HUES6 (cell line): ENCODE results near the gene COL25A1.
"Not testable (repeated sequence)": the region's sequence is repeated elsewhere in the genome, so short reads cannot be mapped to it uniquely, and the experiment has no call there.

Experiments
- H3K27ac ChIP-seq: 2 replicates; pipeline ENCODE4 v1.7.0; 2013; ENCODE audit warnings: low read depth, mild to moderate bottlenecking, low read length, inconsistent platforms
- H3K27me3 ChIP-seq: 2 replicates; pipeline ENCODE4 v1.6.1; 2013; ENCODE audit warnings: low read length; ENCODE audit not compliant: control insufficient read depth, insufficient read depth
- H3K36me3 ChIP-seq: 2 replicates; pipeline ENCODE4 v1.6.1; 2013; ENCODE audit warnings: low read length; ENCODE audit not compliant: control insufficient read depth, insufficient read depth
- H3K4me1 ChIP-seq: 2 replicates; pipeline ENCODE4 v1.6.1; 2013; ENCODE audit warnings: low read length; ENCODE audit not compliant: control insufficient read depth, insufficient read depth
- H3K4me3 ChIP-seq: 2 replicates; pipeline ENCODE4 v1.5.1; 2013; ENCODE audit warnings: low read depth, low read length
- H3K9ac ChIP-seq: one replicate; pipeline ENCODE4 v1.6.1; 2013; ENCODE audit warnings: mild to moderate bottlenecking, low read length
- H3K9me3 ChIP-seq: 2 replicates; pipeline ENCODE4 v1.6.1; 2013; ENCODE audit warnings: low read depth, low read length; ENCODE audit not compliant: control insufficient read depth, insufficient read depth

The COL25A1 gene

GRCh38 chr4:109155682-109156283, 146.7 kb downstream of the COL25A1 start:
- H3K9ac ChIP-seq: no peak overlapping the region
- no peaks in the 10 kb centered on the region for H3K36me3 ChIP-seq
- no peak overlapping the region for H3K27ac ChIP-seq
- H3K4me1 ChIP-seq: no peaks in the 10 kb centered on the region
- H3K4me3 ChIP-seq: no peak overlapping the region
- no peaks in the 10 kb centered on the region for H3K9me3 ChIP-seq
- H3K27me3 ChIP-seq: no peaks in the 10 kb centered on the region

- Histone ChIP-seq H3K9ac (no peak overlapping the region), H3K27ac (no peak overlapping the region), H3K4me1 (no peaks in the 10 kb centered on the region), H3K36me3 (no peaks in the 10 kb centered on the region), H3K27me3 (no peaks in the 10 kb centered on the region), H3K9me3 (no peaks in the 10 kb centered on the region), H3K4me3 (no peak overlapping the region)
Measured at GRCh38 chr4:109155084-109155483, 147.4 kb downstream of the COL25A1 start.

GRCh38 chr4:109154424-109154823, 148.0 kb downstream of the COL25A1 start:
- Histone ChIP-seq H3K27ac (no peak overlapping the region), H3K4me3 (no peak overlapping the region), H3K4me1 (no peaks in the 10 kb centered on the region), H3K36me3 (no peaks in the 10 kb centered on the region), H3K27me3 (no peaks in the 10 kb centered on the region), H3K9ac (no peak overlapping the region), H3K9me3 (no peaks in the 10 kb centered on the region)

GRCh38 chr4:109149836-109150235, 152.6 kb downstream of the COL25A1 start:
- Histone ChIP-seq H3K4me1 (peaks cover 14% of the 10 kb centered on the region), H3K36me3 (no peaks in the 10 kb centered on the region), H3K27ac (no peak overlapping the region), H3K4me3 (no peak overlapping the region), H3K27me3 (no peaks in the 10 kb centered on the region), H3K9ac (no peak overlapping the region), H3K9me3 (no peaks in the 10 kb centered on the region)

- H3K4me3 ChIP-seq: no peak overlapping the region
- H3K4me1 ChIP-seq: peaks cover 14% of the 10 kb centered on the region
- no peak overlapping the region for H3K27ac ChIP-seq
- no peaks in the 10 kb centered on the region for H3K36me3 ChIP-seq
- no peaks in the 10 kb centered on the region for H3K27me3 ChIP-seq
- no peak overlapping the region for H3K9ac ChIP-seq
- H3K9me3 ChIP-seq: no peaks in the 10 kb centered on the region
Measured at GRCh38 chr4:109148577-109149075, 153.8 kb downstream of the COL25A1 start.

- no peak overlapping the region for H3K4me3 ChIP-seq
- no peaks in the 10 kb centered on the region for H3K9me3 ChIP-seq
- H3K9ac ChIP-seq: no peak overlapping the region
- H3K27me3 ChIP-seq: no peaks in the 10 kb centered on the region
- H3K4me1 ChIP-seq: peaks cover 14% of the 10 kb centered on the region
- no peak overlapping the region for H3K27ac ChIP-seq
- H3K36me3 ChIP-seq: no peaks in the 10 kb centered on the region
Measured at GRCh38 chr4:109147135-109147534, 155.3 kb downstream of the COL25A1 start.

- H3K9ac ChIP-seq: no peak overlapping the region
- H3K4me1 ChIP-seq: peaks cover 14% of the 10 kb centered on the region
- H3K9me3 ChIP-seq: no peaks in the 10 kb centered on the region
Measured at GRCh38 chr4:109146499-109146898, 156.0 kb downstream of the COL25A1 start.

GRCh38 chr4:109138125-109138524, 164.3 kb downstream of the COL25A1 start:
- H3K9me3 ChIP-seq, H3K36me3 ChIP-seq, H3K27me3 ChIP-seq, H3K9ac ChIP-seq, H3K27ac ChIP-seq, H3K4me3 ChIP-seq, H3K4me1 ChIP-seq: not testable (repeated sequence)

More at GRCh38 chr4:109146499-109146898, 156.0 kb downstream of the COL25A1 start:
- no peak overlapping the region for H3K4me3 ChIP-seq
- H3K36me3 ChIP-seq: no peaks in the 10 kb centered on the region
- no peak overlapping the region for H3K27ac ChIP-seq
- H3K27me3 ChIP-seq: no peaks in the 10 kb centered on the region

- H3K9me3 ChIP-seq: no peaks in the 10 kb centered on the region
- H3K36me3 ChIP-seq: no peaks in the 10 kb centered on the region
Measured at GRCh38 chr4:109134921-109135320, 167.5 kb downstream of the COL25A1 start.

GRCh38 chr4:109134268-109134667, 168.2 kb downstream of the COL25A1 start:
- Histone ChIP-seq H3K36me3 (no peaks in the 10 kb centered on the region), H3K4me3 (no peak overlapping the region), H3K9me3 (no peaks in the 10 kb centered on the region), H3K27me3 (no peaks in the 10 kb centered on the region), H3K27ac (no peak overlapping the region), H3K4me1 (no peaks in the 10 kb centered on the region), H3K9ac (no peak overlapping the region)

More at GRCh38 chr4:109134921-109135320, 167.5 kb downstream of the COL25A1 start:
- H3K27ac ChIP-seq: no peak overlapping the region
- H3K9ac ChIP-seq: no peak overlapping the region
- H3K4me1 ChIP-seq: no peaks in the 10 kb centered on the region
- no peak overlapping the region for H3K4me3 ChIP-seq
- no peaks in the 10 kb centered on the region for H3K27me3 ChIP-seq

GRCh38 chr4:109131559-109131958, 170.9 kb downstream of the COL25A1 start:
- Histone ChIP-seq H3K4me1 (peaks cover 4% of the 10 kb centered on the region; the same call in 1 of the 2 replicates), H3K9ac (no peak overlapping the region), H3K27me3 (no peaks in the 10 kb centered on the region), H3K36me3 (no peaks in the 10 kb centered on the region), H3K27ac (no peak overlapping the region), H3K9me3 (no peaks in the 10 kb centered on the region), H3K4me3 (no peak overlapping the region)
